HepG2 (cell line): ENCODE measurements around the gene GGACT.

Source experiments
- BCLAF1 ChIP-seq: fragments of 450-650 bp; IDR thresholded peaks from 2 replicates; pipeline ENCODE4 v1.6.1; 2017; ENCODE audit warnings: mild to moderate bottlenecking
- NR2F6 ChIP-seq, 2 experiments: IDR thresholded peaks; 2 replicates each; pipeline ENCODE4 v1.6.1; 2016; ENCODE audit warnings: antibody characterized with exemption in 1 of 2, mild to moderate bottlenecking in 1 of 2
- TBL1XR1 ChIP-seq: fragments of 150-350 bp; IDR thresholded peaks from 2 replicates; pipeline ENCODE4 v1.6.1; 2014; ENCODE audit warnings: borderline replicate concordance, low read length; ENCODE audit not compliant: partially characterized antibody
- ZNF790 ChIP-seq: sonication (generic); formaldehyde crosslinking; IDR thresholded peaks from 2 replicates; pipeline ENCODE4 v1.8.0; 2022; ENCODE audit warnings: missing genetic modification reagents, mild to moderate bottlenecking, borderline replicate concordance

DNA sequence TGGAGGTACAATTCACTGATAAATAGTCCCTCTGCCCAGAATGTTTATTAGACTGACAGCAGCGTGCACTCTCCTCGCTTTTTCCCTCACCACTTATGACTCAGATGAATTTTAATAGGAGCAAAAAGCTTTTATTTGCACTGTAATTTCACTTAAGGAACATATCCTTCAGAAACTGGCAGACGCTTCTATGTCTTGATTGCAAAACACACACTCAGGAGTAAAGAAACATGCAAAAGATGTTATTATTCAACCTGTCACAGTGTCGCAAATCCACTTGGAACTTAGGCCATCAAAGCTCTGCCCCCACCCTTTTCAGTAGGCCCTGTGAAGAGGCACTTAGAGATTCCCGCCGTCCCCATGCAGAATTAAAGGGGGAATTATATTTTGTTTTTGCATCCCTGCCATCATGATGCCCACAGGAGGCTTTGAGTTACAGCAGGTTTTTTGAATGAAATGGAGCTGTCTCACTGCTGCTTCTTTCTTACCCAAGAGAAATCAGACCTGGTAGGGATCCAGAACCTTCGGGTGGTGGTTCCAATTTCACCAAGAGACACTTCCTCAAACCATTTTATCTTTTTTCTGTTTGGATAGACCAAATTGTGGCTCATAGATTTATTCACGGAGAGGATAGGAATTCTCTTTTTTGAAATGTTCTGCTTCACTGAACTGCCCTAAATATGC, 74.5 kb downstream of the GGACT start:
- TF ChIP-seq NR2F6 (IDR thresholded peaks at IDR 0.05) (no peak), NR2F6 (CRISPR knock-in tag; IDR thresholded peaks at IDR 0.05) (no peak), TBL1XR1 (no peak), ZNF790 (CRISPR knock-in tag) (no peak), BCLAF1 (no peak)
